H1 (cell line): ENCODE data around the gene DDX42. TPM values are rescaled to one million over a fixed set of nuclear protein-coding genes. Genes with fewer than 3 reads are reported as not detected.

Source experiments
- CTCF ChIA-PET: fragments of 300-600 bp; sonication (Branson Sonifier 250); formaldehyde crosslinking; loops from one replicate; lab custom pipeline; 2021; ENCODE audit not compliant: partially characterized antibody; lab: Charles Lee
- POLR2A ChIA-PET: fragments of 300-600 bp; sonication (Branson Sonifier 250); formaldehyde crosslinking; loops from one replicate; lab custom pipeline; 2021; ENCODE audit warnings: inconsistent platforms; ENCODE audit not compliant: partially characterized antibody; lab: Charles Lee
- DNase-seq, 2 experiments: peaks; one replicate each; pipeline versions ENCODE4 v3.0.0 to v3.0.0-alpha.2; 2010 to 2022; ENCODE audit warnings: low spot score in 2 of 2, low read depth in 1 of 2, mixed read lengths in 1 of 2
- FAIRE-seq: peaks from 2 replicates; lab custom pipeline; 2011; peaks lifted over from hg19 to GRCh38; lab: Jason Lieb, UNC
- H2AFZ ChIP-seq: 2 replicates; pipeline ENCODE4 v1.8.1; 2012; ENCODE audit warnings: low read length, inconsistent platforms
- H2AK5ac ChIP-seq: 2 replicates; pipeline ENCODE4 v1.6.1; 2013; ENCODE audit warnings: low read depth, low read length
- H2BK120ac ChIP-seq: replicated peaks from 2 replicates; pipeline ENCODE3; 2013; ENCODE audit warnings: low read depth, low read length, inconsistent platforms
- H2BK12ac ChIP-seq: 2 replicates; pipeline ENCODE4 v1.6.1; 2013; ENCODE audit warnings: low read depth, low read length
- H2BK15ac ChIP-seq: 2 replicates; pipeline ENCODE4 v1.6.1; 2013; ENCODE audit warnings: low read length
- H2BK20ac ChIP-seq: 2 replicates; pipeline ENCODE4 v1.6.1; 2013; ENCODE audit warnings: low read length
- H2BK5ac ChIP-seq: 2 replicates; pipeline ENCODE4 v1.6.1; 2013; ENCODE audit warnings: low read depth, low read length
- H3K14ac ChIP-seq: 2 replicates; pipeline ENCODE4 v1.6.1; 2013; ENCODE audit warnings: inconsistent platforms; ENCODE audit not compliant: insufficient read length
- H3K18ac ChIP-seq: 2 replicates; pipeline ENCODE4 v1.6.1; 2013; ENCODE audit warnings: low read length; ENCODE audit errors: extremely low read depth
- H3K23ac ChIP-seq: 2 replicates; pipeline ENCODE4 v1.6.1; 2013; ENCODE audit warnings: inconsistent platforms; ENCODE audit not compliant: insufficient read length
- H3K23me2 ChIP-seq: 2 replicates; pipeline ENCODE4 v1.6.1; 2013; ENCODE audit warnings: low read depth, low read length
- H3K27ac ChIP-seq: 2 replicates; pipeline ENCODE4 v1.6.1; 2011; ENCODE audit warnings: low read depth, low read length, inconsistent platforms
- H3K27me3 ChIP-seq, 4 experiments: replicated peaks in 1 of 4; 1 replicate in 1 of 4; 2 replicates in 3 of 4; pipeline versions ENCODE4 v1.6.1 to v1.8.1; 2011 to 2013; ENCODE audit warnings: low read length in 3 of 4, mild to moderate bottlenecking in 3 of 4, inconsistent platforms in 2 of 4, mixed read lengths in 2 of 4, moderate library complexity in 1 of 4; ENCODE audit not compliant: control insufficient read depth in 3 of 4, insufficient read depth in 3 of 4; ENCODE audit errors: extremely low read depth in 1 of 4
- H3K36me3 ChIP-seq, 4 experiments: 2 replicates each; pipeline versions ENCODE4 v1.6.1 to v1.8.1; 2011 to 2013; ENCODE audit warnings: mild to moderate bottlenecking in 4 of 4, low read length in 3 of 4, moderate library complexity in 2 of 4, control low read depth in 1 of 4, inconsistent platforms in 1 of 4; ENCODE audit not compliant: insufficient read depth in 4 of 4, control insufficient read depth in 2 of 4
- H3K4ac ChIP-seq: replicated peaks from 2 replicates; pipeline ENCODE3; 2013; ENCODE audit warnings: low read length, low read depth, mixed read lengths, inconsistent platforms; ENCODE audit not compliant: insufficient read length
- H3K4me1 ChIP-seq, 4 experiments: replicated peaks in 1 of 4; 1 replicate in 1 of 4; 2 replicates in 3 of 4; pipeline versions ENCODE4 v1.6.1 to v1.8.1; 2011 to 2013; ENCODE audit warnings: low read length in 3 of 4, inconsistent platforms in 2 of 4, mixed read lengths in 1 of 4; ENCODE audit not compliant: insufficient read depth in 4 of 4, control insufficient read depth in 3 of 4
- H3K4me2 ChIP-seq, 2 experiments: 2 replicates each; pipeline versions ENCODE4 v1.6.1 to v1.8.1; 2011 to 2013; ENCODE audit warnings: low read depth in 2 of 2, low read length in 2 of 2, control low read depth in 1 of 2, inconsistent platforms in 1 of 2, mild to moderate bottlenecking in 1 of 2; ENCODE audit not compliant: insufficient read depth in 1 of 2
- H3K4me3 ChIP-seq, 4 experiments: fragments of 200-600, 300-600 bp in 1 of 4; sonication (generic), shearing (Covaris generic), sonication (Bioruptor Twin) in 1 of 4; 2 replicates each; pipeline versions ENCODE4 v1.5.1 to v1.8.1; 2011 to 2016; ENCODE audit warnings: low read length in 4 of 4, low read depth in 3 of 4, control low read depth in 2 of 4, inconsistent platforms in 2 of 4, mild to moderate bottlenecking in 2 of 4, mixed read lengths in 1 of 4, moderate library complexity in 1 of 4; ENCODE audit not compliant: insufficient read depth in 2 of 4; ENCODE audit errors: extremely low read depth in 1 of 4
- H3K56ac ChIP-seq: replicated peaks from 2 replicates; pipeline ENCODE3; 2013; ENCODE audit warnings: low read depth, mild to moderate bottlenecking, mixed read lengths, low read length, inconsistent platforms; ENCODE audit not compliant: insufficient read length
- H3K79me1 ChIP-seq: 2 replicates; pipeline ENCODE4 v1.6.1; 2013; ENCODE audit warnings: low read depth, low read length, control low read depth
- H3K79me2 ChIP-seq, 2 experiments: 2 replicates each; pipeline versions ENCODE4 v1.6.1 to v1.8.1; 2012 to 2013; ENCODE audit warnings: low read length in 2 of 2, mild to moderate bottlenecking in 2 of 2, inconsistent platforms in 1 of 2; ENCODE audit not compliant: insufficient read depth in 2 of 2, control insufficient read depth in 1 of 2
- H3K9ac ChIP-seq, 4 experiments: replicated peaks in 1 of 4; 1 replicate in 1 of 4; 2 replicates in 3 of 4; pipeline versions ENCODE4 v1.6.1 to v1.8.1; 2011 to 2013; ENCODE audit warnings: low read depth in 3 of 4, low read length in 3 of 4, control low read depth in 2 of 4, mild to moderate bottlenecking in 2 of 4, moderate library complexity in 2 of 4, inconsistent platforms in 1 of 4; ENCODE audit errors: extremely low read depth in 1 of 4
- H3K9me3 ChIP-seq, 2 experiments: 2 replicates each; pipeline versions ENCODE4 v1.6.1 to v1.8.1; 2012 to 2013; ENCODE audit warnings: mild to moderate bottlenecking in 2 of 2, moderate library complexity in 2 of 2, control low read depth in 1 of 2, inconsistent platforms in 1 of 2, low read depth in 1 of 2, low read length in 1 of 2, mixed read lengths in 1 of 2; ENCODE audit not compliant: insufficient read depth in 2 of 2
- H4K20me1 ChIP-seq, 2 experiments: replicated peaks in 1 of 2; 2 replicates each; pipeline versions ENCODE3 to v1.8.1; 2011 to 2013; ENCODE audit warnings: inconsistent platforms in 2 of 2, low read length in 2 of 2, mild to moderate bottlenecking in 1 of 2; ENCODE audit not compliant: insufficient read depth in 2 of 2, control insufficient read depth in 1 of 2
- H4K5ac ChIP-seq: 2 replicates; pipeline ENCODE4 v1.6.1; 2013; ENCODE audit warnings: low read length, low read depth, mixed read lengths, inconsistent platforms; ENCODE audit not compliant: insufficient read length
- H4K8ac ChIP-seq: 2 replicates; pipeline ENCODE4 v1.8.0; 2013; ENCODE audit warnings: mild to moderate bottlenecking, moderate library complexity, low read length, inconsistent platforms; ENCODE audit not compliant: insufficient read depth; ENCODE audit errors: extremely low read depth
- H4K91ac ChIP-seq: replicated peaks from 2 replicates; pipeline ENCODE3; 2013; ENCODE audit warnings: low read length, mixed read lengths, inconsistent platforms; ENCODE audit not compliant: insufficient read length
- ATF2 ChIP-seq: IDR thresholded peaks from 2 replicates; pipeline ENCODE4 v1.6.1; 2012; ENCODE audit warnings: low read length, inconsistent platforms
- CBX8 ChIP-seq: fragments of 300-800, 300-1000 bp; sonication (generic); IDR thresholded peaks from 2 replicates; pipeline ENCODE4 v1.7.1; 2016; ENCODE audit warnings: low read depth, low read length, borderline replicate concordance
- CREB1 ChIP-seq: IDR thresholded peaks from 2 replicates; pipeline ENCODE4 v1.6.1; 2012; ENCODE audit warnings: inconsistent platforms
- CTBP2 ChIP-seq: IDR thresholded peaks from 2 replicates; pipeline ENCODE4 v1.7.0; 2011; ENCODE audit warnings: borderline replicate concordance, mild to moderate bottlenecking, moderate library complexity, mixed read lengths, low read length; ENCODE audit not compliant: insufficient read depth, insufficient read length
- KDM5A ChIP-seq: fragments of 200-600 bp; IDR thresholded peaks from 2 replicates; pipeline ENCODE4 v1.7.1; 2012; ENCODE audit warnings: mild to moderate bottlenecking, low read length, inconsistent platforms, mixed read lengths
- MAX ChIP-seq: IDR thresholded peaks from 2 replicates; pipeline ENCODE4 v1.6.1; 2012; ENCODE audit warnings: inconsistent platforms
- POLR2A ChIP-seq, 2 experiments: IDR thresholded peaks; 1 replicate in 1 of 2; 2 replicates in 1 of 2; pipeline ENCODE4 v1.6.1; 2011; ENCODE audit warnings: low read depth in 2 of 2, low read length in 2 of 2, mild to moderate bottlenecking in 2 of 2; ENCODE audit errors: control extremely low read depth in 1 of 2
- SAP30 ChIP-seq: fragments of 300-600 bp; sonication (generic); IDR thresholded peaks from 2 replicates; pipeline ENCODE4 v1.7.1; 2012; ENCODE audit warnings: low read length, moderate library complexity, mild to moderate bottlenecking, inconsistent platforms; ENCODE audit not compliant: insufficient read depth, insufficient replicate concordance
- SP1 ChIP-seq: IDR thresholded peaks from 2 replicates; pipeline ENCODE4 v1.6.1; 2011; ENCODE audit warnings: low read depth, low read length
- SUZ12 ChIP-seq: fragments of 200-600 bp; sonication (generic); IDR thresholded peaks from 2 replicates; pipeline ENCODE4 v1.6.1; 2012; ENCODE audit warnings: mild to moderate bottlenecking, inconsistent platforms, low read length, moderate library complexity, mixed read lengths
- TCF12 ChIP-seq: IDR thresholded peaks from 2 replicates; pipeline ENCODE4 v1.6.1; 2011; ENCODE audit warnings: low read depth, mild to moderate bottlenecking, low read length
- ZNF274 ChIP-seq: IDR thresholded peaks from 2 replicates; pipeline ENCODE4 v1.7.0; 2012; ENCODE audit warnings: low read length, borderline replicate concordance; ENCODE audit errors: extremely low read depth
- WGBS, 2 experiments: shearing (Covaris generic) in 1 of 2; methylation state at CpG; one replicate each; pipeline versions ENCODE4 v1.1.6 to v1.1.7; 2013 to 2015; ENCODE audit warnings: low lambda C conversion rate in 2 of 2, mixed read lengths in 2 of 2, inconsistent platforms in 1 of 2, low coverage in 1 of 2, missing lambda C conversion rate in 1 of 2; ENCODE audit not compliant: insufficient replicate concordance in 2 of 2, insufficient coverage in 1 of 2, insufficient read length in 1 of 2; ENCODE audit errors: extremely low coverage in 1 of 2, missing lambda C conversion rate in 1 of 2; 5-methylcytosine and 5-hydroxymethylcytosine counted together
- polyA plus RNA-seq, 7 experiments: library from polyadenylated mRNA; depleted of rRNA in 3 of 7; stranded (reverse) in 5 of 7; unstranded in 2 of 7; fragments of >200 nt in 5 of 7; fragments of 200-250 nt in 2 of 7; gene quantifications; 1 replicate in 5 of 7; 2 replicates in 1 of 7; 4 replicates in 1 of 7; pipeline versions ENCODE4 v1.2.1 to v1.2.3, GENCODE V29; 2011 to 2013; ENCODE audit warnings: missing spikeins in 2 of 7, mixed read lengths in 2 of 7
- total RNA-seq: library from RNA; stranded (reverse); fragmentation: NEBNext Ultra II Directional; extraction: Animal tissue kit (Norgen Biotek cat#: 25700); gene quantifications from 2 replicates; pipeline ENCODE4 v1.2.1, GENCODE V29; 2021

The DDX42 gene
- total and polyA plus RNA-seq, 2 of the 8 experiments (the other 6 are each of a cell fraction or from before 2014, with no cell fraction given), result 40.6 to 114 TPM

- H3K36me3 ChIP-seq, result no peaks in the 10 kb centered on the region
- H2AK5ac ChIP-seq, result no peak overlapping the region
- peaks cover 10% of the 10 kb centered on the region for H3K23me2 ChIP-seq
- WGBS, 2 experiments, result 5% methylated on average over 1 of the region's 1 CpG; no CpG with 5 or more reads in 1 of the 2 experiments
- no peak overlapping the region for H3K23ac ChIP-seq
- H3K9ac ChIP-seq, result no peak overlapping the region
- peaks cover 0 to 29% (median 25%) of the 10 kb centered on the region in 4 experiments; a peak in 6 of 7 replicates for H3K27me3 ChIP-seq
- H2BK12ac ChIP-seq, result no peak overlapping the region
- no peak overlapping the region for H2BK15ac ChIP-seq
- no peak overlapping the region for H2BK120ac ChIP-seq
- peaks cover 0 to 3% of the 10 kb centered on the region in 2 experiments for H4K20me1 ChIP-seq
- H3K14ac ChIP-seq, result no peak overlapping the region
- ChIA-PET CTCF (interaction anchor here (6.9 kb wide), 1 partner anchor 13 kb away, joined by 77 read pairs; no protein-coding TSS in a partner anchor), POLR2A (interaction anchor here (1.0 to 27.8 kb wide), 2 partner anchors 20 to 25 kb away, joined by 3 to 593 read pairs; partner anchors contain the start of genes FTSJ3 and PSMC5)
- no peak overlapping the region for H3K27ac ChIP-seq
- DNase-seq, result no peak
- H4K5ac ChIP-seq, result no peak overlapping the region
- H3K56ac ChIP-seq, result no peak overlapping the region
- no peak overlapping the region for H2BK5ac ChIP-seq
- no peak overlapping the region for H3K18ac ChIP-seq
- H2BK20ac ChIP-seq, result no peak overlapping the region
- peaks cover 4 to 9% of the 10 kb centered on the region in 2 experiments; a peak in 3 of 4 replicates for H3K9me3 ChIP-seq
- H3K4me1 ChIP-seq, result peaks cover 0 to 11% (median 8%) of the 10 kb centered on the region in 4 experiments; a peak in 6 of 7 replicates
- FAIRE-seq, result no peak
- H2AFZ ChIP-seq, result no peak overlapping the region
- no peak overlapping the region for H3K4me2 ChIP-seq
- H4K91ac ChIP-seq, result no peak overlapping the region
- H3K4ac ChIP-seq, result no peak overlapping the region
- no peak overlapping the region for H4K8ac ChIP-seq
- H3K79me2 ChIP-seq, result peaks cover 10 to 15% of the 10 kb centered on the region in 2 experiments
- peaks cover 6% of the 10 kb centered on the region; the same call in 1 of the 2 replicates for H3K79me1 ChIP-seq
- no peak overlapping the region for H3K4me3 ChIP-seq
- TF ChIP-seq TCF12, result no peak
- no peak for TF ChIP-seq SP1
- no peak for TF ChIP-seq MAX
- TF ChIP-seq SAP30, result no peak
- no peak for TF ChIP-seq CBX8
- no peak for TF ChIP-seq POLR2A (IDR thresholded peaks at IDR 0.05; ENCODE audit: control extremely low read depth in 1 of 2, low read depth in 2 of 2, low read length in 2 of 2)
- TF ChIP-seq ATF2, result no peak
- no peak for TF ChIP-seq CTBP2
- no peak for TF ChIP-seq KDM5A
- TF ChIP-seq ZNF274, result no peak
- TF ChIP-seq SUZ12, result no peak
- TF ChIP-seq CREB1, result no peak
These were observed 71.5 kb downstream of the DDX42 start for GRCh38 chr17:63845509-63845908.
